ENCODE data around the gene CD99L2. TPM values are rescaled to one million over a fixed set of nuclear protein-coding genes. Genes with fewer than 3 reads are reported as not detected.

Gene CD99L2
- total RNA-seq, 1 donor from 2014 or later: 61.9 TPM

DNA sequence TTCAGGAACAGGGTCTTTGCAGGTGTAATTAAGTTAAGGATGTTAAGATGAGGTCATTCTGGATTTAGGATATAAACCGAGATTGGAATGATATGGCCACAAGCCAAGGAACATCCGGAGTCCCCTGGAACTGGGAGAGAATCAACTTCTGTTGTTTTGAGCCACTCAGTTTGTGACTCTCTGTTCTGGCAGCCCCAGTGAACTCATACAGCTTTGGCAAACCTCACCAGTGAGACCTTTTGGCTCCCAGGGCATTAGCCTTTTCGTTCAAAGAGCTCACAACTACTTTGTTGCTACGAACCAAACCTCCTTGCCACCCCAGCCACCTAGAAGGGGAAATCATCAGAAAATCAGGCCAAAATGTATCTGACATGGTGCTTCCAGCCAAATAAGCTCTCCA lies 124.8 kb downstream of the CD99L2 start:
- Mint-ChIP-seq H3K4me3 (ENCODE audit: unreplicated experiment) (no peak overlapping the region), H3K27me3 (ENCODE audit: unreplicated experiment) (no peaks in the 10 kb centered on the region), H3K36me3 (ENCODE audit: unreplicated experiment) (peaks cover 6% of the 10 kb centered on the region), H3K9me3 (ENCODE audit: unreplicated experiment) (no peaks in the 10 kb centered on the region), H3K27ac (ENCODE audit: unreplicated experiment) (no peak overlapping the region), H3K4me1 (ENCODE audit: unreplicated experiment) (no peaks in the 10 kb centered on the region)
- no peak for TF ChIP-seq CTCF (IDR thresholded peaks at IDR 0.05)
- DNase-seq (ENCODE audit: extremely low spot score, unreplicated experiment): no peak

DNA sequence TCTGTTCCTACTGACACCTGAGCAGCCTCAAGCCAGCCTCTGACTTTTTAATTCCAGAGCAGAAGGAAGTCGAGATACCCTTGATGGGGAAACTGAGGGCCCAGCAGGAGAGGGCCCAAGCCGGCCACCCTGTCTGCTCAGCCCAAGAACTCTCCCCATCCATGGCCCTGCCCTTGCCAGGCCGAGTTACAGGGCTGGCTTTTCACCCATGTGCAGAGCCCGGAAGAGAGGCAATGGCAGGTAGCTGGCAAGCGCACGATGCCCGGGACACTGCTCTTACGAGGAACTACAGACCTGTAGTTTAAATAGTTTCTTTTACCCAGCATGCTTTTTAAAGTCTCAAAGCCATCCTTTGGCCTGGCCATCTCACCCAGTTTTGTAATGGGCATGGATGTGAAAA lies 125.4 kb downstream of the CD99L2 start:
- TF ChIP-seq CTCF (IDR thresholded peaks at IDR 0.05): no peak
- H3K27ac Mint-ChIP-seq (ENCODE audit: unreplicated experiment): no peak overlapping the region
- H3K27me3 Mint-ChIP-seq (ENCODE audit: unreplicated experiment): no peaks in the 10 kb centered on the region
- H3K9me3 Mint-ChIP-seq (ENCODE audit: unreplicated experiment): no peaks in the 10 kb centered on the region
- peak; percentile 77 for DNase-seq (ENCODE audit: extremely low spot score, unreplicated experiment)
- H3K4me3 Mint-ChIP-seq (ENCODE audit: unreplicated experiment): no peak overlapping the region
- no peaks in the 10 kb centered on the region for H3K4me1 Mint-ChIP-seq (ENCODE audit: unreplicated experiment)
- H3K36me3 Mint-ChIP-seq (ENCODE audit: unreplicated experiment): peaks cover 6% of the 10 kb centered on the region

- DNase-seq (ENCODE audit: extremely low spot score, unreplicated experiment): peak; percentile 93
- TF ChIP-seq CTCF (IDR thresholded peaks at IDR 0.05): peak; percentile 75
- H3K36me3 Mint-ChIP-seq (ENCODE audit: unreplicated experiment): peaks cover 6% of the 10 kb centered on the region
- H3K9me3 Mint-ChIP-seq (ENCODE audit: unreplicated experiment): no peaks in the 10 kb centered on the region
- no peaks in the 10 kb centered on the region for H3K27me3 Mint-ChIP-seq (ENCODE audit: unreplicated experiment)
- H3K27ac Mint-ChIP-seq (ENCODE audit: unreplicated experiment): no peak overlapping the region
- no peaks in the 10 kb centered on the region for H3K4me1 Mint-ChIP-seq (ENCODE audit: unreplicated experiment)
- H3K4me3 Mint-ChIP-seq (ENCODE audit: unreplicated experiment): no peak overlapping the region
Measured at GRCh38 chrX:150772150-150772970, 126.1 kb downstream of the CD99L2 start.

DNA sequence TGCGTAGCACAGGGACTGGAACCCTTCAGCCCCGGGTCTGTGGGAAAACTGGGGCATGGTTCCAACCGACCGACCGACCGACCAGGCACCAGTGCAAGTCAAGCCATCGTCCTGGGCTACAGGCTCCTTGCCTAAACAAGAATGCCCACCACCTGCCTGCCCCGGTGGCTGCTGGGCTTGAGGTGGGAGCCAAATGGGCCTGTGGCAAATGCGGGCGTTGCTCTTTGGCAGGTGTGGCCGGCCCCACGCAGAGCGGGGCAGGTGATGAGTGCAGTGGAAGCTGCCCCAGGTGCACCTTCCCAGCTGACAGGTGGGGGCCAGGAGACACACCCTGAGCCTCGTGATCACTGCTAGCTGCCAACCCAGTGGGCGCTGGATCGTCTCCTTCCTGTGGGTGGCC lies 127.4 kb downstream of the CD99L2 start:
- no peaks in the 10 kb centered on the region for H3K9me3 Mint-ChIP-seq (ENCODE audit: unreplicated experiment)
- peaks cover 6% of the 10 kb centered on the region for H3K36me3 Mint-ChIP-seq (ENCODE audit: unreplicated experiment)
- DNase-seq (ENCODE audit: extremely low spot score, unreplicated experiment): peak; percentile 75
- no peak for TF ChIP-seq CTCF (IDR thresholded peaks at IDR 0.05)
- no peak overlapping the region for H3K4me3 Mint-ChIP-seq (ENCODE audit: unreplicated experiment)
- H3K4me1 Mint-ChIP-seq (ENCODE audit: unreplicated experiment): no peaks in the 10 kb centered on the region
- H3K27ac Mint-ChIP-seq (ENCODE audit: unreplicated experiment): no peak overlapping the region
- H3K27me3 Mint-ChIP-seq (ENCODE audit: unreplicated experiment): no peaks in the 10 kb centered on the region

DNA sequence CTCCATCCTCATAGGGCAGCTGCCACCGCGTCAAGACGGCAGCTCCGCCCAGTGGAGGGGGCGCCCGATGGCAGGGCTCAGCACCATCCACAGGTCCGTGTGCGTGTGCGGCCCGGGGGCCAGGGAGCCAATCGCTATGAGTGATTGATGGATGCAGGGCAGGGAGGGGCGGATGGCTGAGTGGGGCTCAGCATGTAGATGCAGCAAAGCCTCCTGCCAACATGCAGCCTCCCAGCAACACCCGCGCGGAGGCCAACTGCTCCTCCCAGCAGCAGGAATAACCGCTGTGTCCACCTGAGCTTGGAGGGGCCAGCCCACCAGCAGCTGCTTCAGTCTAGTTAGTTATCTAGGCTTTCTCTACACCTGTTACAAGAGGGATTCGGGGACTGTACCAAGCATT lies 127.8 kb downstream of the CD99L2 start:
- no peak for DNase-seq (ENCODE audit: extremely low spot score, unreplicated experiment)
- no peak overlapping the region for H3K4me3 Mint-ChIP-seq (ENCODE audit: unreplicated experiment)
- H3K9me3 Mint-ChIP-seq (ENCODE audit: unreplicated experiment): no peaks in the 10 kb centered on the region
- no peaks in the 10 kb centered on the region for H3K27me3 Mint-ChIP-seq (ENCODE audit: unreplicated experiment)
- H3K4me1 Mint-ChIP-seq (ENCODE audit: unreplicated experiment): no peaks in the 10 kb centered on the region
- H3K36me3 Mint-ChIP-seq (ENCODE audit: unreplicated experiment): peaks cover 5% of the 10 kb centered on the region
- no peak overlapping the region for H3K27ac Mint-ChIP-seq (ENCODE audit: unreplicated experiment)
- TF ChIP-seq CTCF (IDR thresholded peaks at IDR 0.05): no peak
